Activated B cell treated with CpG ODN at 0.5 μM for 24 hours (primary cell): Measurements from ENCODE around the gene NGEF. TPM values are rescaled to one million over a fixed set of nuclear protein-coding genes. Genes with fewer than 3 reads are reported as not detected.

ENCODE experiments used
- ATAC-seq: fragments of 200-7000 bp; cut with Tn5 transposase; one replicate; pipeline ENCODE4 v1.10.0; 2021; ENCODE audit warnings: low read depth, mild to moderate bottlenecking, moderate library complexity
- CTCF ChIA-PET: fragments of 350-600 bp; sonication (Branson Sonifier 250); formaldehyde crosslinking; loops from one replicate; lab custom pipeline; 2021; ENCODE audit warnings: antibody characterized with exemption; lab: Charles Lee
- POLR2A ChIA-PET: fragments of 350-600 bp; sonication (Branson Sonifier 250); formaldehyde crosslinking; loops from one replicate; lab custom pipeline; 2021; ENCODE audit warnings: antibody characterized with exemption; lab: Charles Lee
- DNase-seq: peaks from one replicate; pipeline ENCODE4 v3.0.0; 2022
- H3K27ac Mint-ChIP-seq: one replicate; pipeline ENCODE4 v1.8.0; 2020; ENCODE audit warnings: mixed read lengths
- H3K27me3 Mint-ChIP-seq: one replicate; pipeline ENCODE4 v1.8.0; 2021; ENCODE audit warnings: mixed read lengths
- H3K36me3 Mint-ChIP-seq: one replicate; pipeline ENCODE4 v1.8.0; 2021; ENCODE audit warnings: low read depth, mixed read lengths
- H3K4me1 Mint-ChIP-seq: one replicate; pipeline ENCODE4 v1.8.0; 2021; ENCODE audit warnings: mixed read lengths
- H3K4me3 Mint-ChIP-seq: one replicate; pipeline ENCODE4 v1.8.0; 2020; ENCODE audit warnings: mild to moderate bottlenecking, mixed read lengths
- H3K9me3 Mint-ChIP-seq: one replicate; pipeline ENCODE4 v1.8.0; 2020; ENCODE audit warnings: mixed read lengths
- intact Hi-C: fragments of 100-400 bp; cut with micrococcal nuclease; formaldehyde crosslinking; loops from one replicate; pipeline ENCODE4 v1.15.1; 2024
- total RNA-seq: library from RNA; stranded (reverse); gene quantifications from 2 replicates; pipeline ENCODE4 v1.2.3, GENCODE V29; 2022
- TF ChIP-seq, protein P1 (sequence below): fragments of 200-600 bp; IDR thresholded peaks from one replicate; pipeline ENCODE4 v1.8.0; 2022; ENCODE audit warnings: antibody characterized with exemption, mild to moderate bottlenecking

Gene NGEF
- total RNA-seq, 1 donor from 2014 or later, result not detected

GRCh38 chr2:232863996-232864395, 149.1 kb downstream of the NGEF start:
- CTCF ChIA-PET, result no interaction called here
- POLR2A ChIA-PET, result no interaction called here
- H3K4me3 Mint-ChIP-seq, result no peak overlapping the region
- peaks cover 18% of the 10 kb centered on the region for H3K36me3 Mint-ChIP-seq
- intact Hi-C loops, result no loop called here
- no peaks in the 10 kb centered on the region for H3K4me1 Mint-ChIP-seq
- no peaks in the 10 kb centered on the region for H3K9me3 Mint-ChIP-seq
- TF ChIP-seq, protein P1, sequence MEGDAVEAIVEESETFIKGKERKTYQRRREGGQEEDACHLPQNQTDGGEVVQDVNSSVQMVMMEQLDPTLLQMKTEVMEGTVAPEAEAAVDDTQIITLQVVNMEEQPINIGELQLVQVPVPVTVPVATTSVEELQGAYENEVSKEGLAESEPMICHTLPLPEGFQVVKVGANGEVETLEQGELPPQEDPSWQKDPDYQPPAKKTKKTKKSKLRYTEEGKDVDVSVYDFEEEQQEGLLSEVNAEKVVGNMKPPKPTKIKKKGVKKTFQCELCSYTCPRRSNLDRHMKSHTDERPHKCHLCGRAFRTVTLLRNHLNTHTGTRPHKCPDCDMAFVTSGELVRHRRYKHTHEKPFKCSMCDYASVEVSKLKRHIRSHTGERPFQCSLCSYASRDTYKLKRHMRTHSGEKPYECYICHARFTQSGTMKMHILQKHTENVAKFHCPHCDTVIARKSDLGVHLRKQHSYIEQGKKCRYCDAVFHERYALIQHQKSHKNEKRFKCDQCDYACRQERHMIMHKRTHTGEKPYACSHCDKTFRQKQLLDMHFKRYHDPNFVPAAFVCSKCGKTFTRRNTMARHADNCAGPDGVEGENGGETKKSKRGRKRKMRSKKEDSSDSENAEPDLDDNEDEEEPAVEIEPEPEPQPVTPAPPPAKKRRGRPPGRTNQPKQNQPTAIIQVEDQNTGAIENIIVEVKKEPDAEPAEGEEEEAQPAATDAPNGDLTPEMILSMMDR, result no peak
- no peak for DNase-seq
- no peaks in the 10 kb centered on the region for H3K27me3 Mint-ChIP-seq
- ATAC-seq, result no peak
- H3K27ac Mint-ChIP-seq, result no peak overlapping the region

- H3K27me3 Mint-ChIP-seq, result no peaks in the 10 kb centered on the region
- ATAC-seq, result no peak
- ChIA-PET POLR2A (no interaction called here), CTCF (no interaction called here)
- no peak overlapping the region for H3K4me3 Mint-ChIP-seq
- H3K27ac Mint-ChIP-seq, result no peak overlapping the region
- TF ChIP-seq, protein P1, result no peak
- peaks cover 43% of the 10 kb centered on the region for H3K36me3 Mint-ChIP-seq
- no peaks in the 10 kb centered on the region for H3K4me1 Mint-ChIP-seq
- no peaks in the 10 kb centered on the region for H3K9me3 Mint-ChIP-seq
- intact Hi-C loops, result no loop called here
- no peak for DNase-seq
Measured at GRCh38 chr2:232861353-232861752, 151.7 kb downstream of the NGEF start.

DNA sequence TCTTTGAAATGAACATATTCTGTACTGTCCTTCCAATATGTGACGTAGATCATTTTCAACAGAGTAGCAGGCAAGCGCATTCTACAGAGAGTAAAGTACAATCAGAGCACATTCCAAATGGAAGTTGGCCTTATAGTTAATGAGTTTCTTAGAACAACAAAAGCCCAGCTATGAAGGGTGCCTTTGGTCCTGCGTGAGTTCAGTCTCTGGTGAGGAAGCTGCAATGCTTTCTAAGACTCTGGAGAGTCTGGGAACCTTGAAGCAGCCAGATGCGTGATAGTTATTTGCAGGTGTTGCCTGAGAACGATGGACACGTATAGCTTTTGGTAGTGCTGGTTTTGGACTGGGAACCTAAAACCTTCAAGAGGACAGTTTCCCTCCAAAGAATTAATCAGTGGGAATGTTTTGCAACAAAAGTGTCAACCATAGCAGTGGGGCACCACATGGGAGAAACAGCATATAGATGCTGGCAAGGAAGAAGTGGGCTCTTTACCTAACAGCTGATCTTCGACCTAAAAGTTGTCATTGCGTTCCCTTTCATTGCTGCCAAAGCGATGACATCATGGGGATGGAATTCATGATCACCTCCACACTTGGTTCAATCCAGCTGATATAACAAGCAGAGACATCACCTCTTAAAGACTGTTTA, 152.3 kb downstream of the NGEF start:
- intact Hi-C loops, result no loop called here
- ATAC-seq (no peak), DNase-seq (no peak)
- no peak overlapping the region for H3K4me3 Mint-ChIP-seq
- ChIA-PET CTCF (no interaction called here), POLR2A (interaction anchor here (0.5 kb wide), 1 partner anchor 24 kb away, joined by 9 read pairs; no protein-coding TSS in a partner anchor)
- no peaks in the 10 kb centered on the region for H3K27me3 Mint-ChIP-seq
- no peak overlapping the region for H3K27ac Mint-ChIP-seq
- no peaks in the 10 kb centered on the region for H3K4me1 Mint-ChIP-seq
- TF ChIP-seq, protein P1, result no peak
- no peaks in the 10 kb centered on the region for H3K9me3 Mint-ChIP-seq
- peaks cover 48% of the 10 kb centered on the region for H3K36me3 Mint-ChIP-seq

- ChIA-PET CTCF (interaction anchor here (1.1 kb wide), 1 partner anchor 194 kb away, joined by 3 read pairs; no protein-coding TSS in a partner anchor), POLR2A (no interaction called here)
- TF ChIP-seq, protein P1, result no peak
- no peak overlapping the region for H3K4me3 Mint-ChIP-seq
- DNase-seq, result no peak
- no peaks in the 10 kb centered on the region for H3K27me3 Mint-ChIP-seq
- intact Hi-C loops, result loop anchor here (10.0 kb wide), 1 partner anchor 525 kb away; no protein-coding TSS in a partner anchor
- H3K9me3 Mint-ChIP-seq, result no peaks in the 10 kb centered on the region
- H3K4me1 Mint-ChIP-seq, result no peaks in the 10 kb centered on the region
- ATAC-seq, result no peak
- H3K27ac Mint-ChIP-seq, result no peak overlapping the region
- H3K36me3 Mint-ChIP-seq, result peaks cover 58% of the 10 kb centered on the region
Measured at GRCh38 chr2:232859385-232859916, 153.6 kb downstream of the NGEF start.

GRCh38 chr2:232857158-232857563, 155.9 kb downstream of the NGEF start:
- CTCF ChIA-PET, result no interaction called here
- TF ChIP-seq, protein P1, result no peak
- Mint-ChIP-seq H3K27me3 (no peaks in the 10 kb centered on the region), H3K27ac (no peak overlapping the region), H3K4me1 (no peaks in the 10 kb centered on the region), H3K4me3 (no peak overlapping the region), H3K9me3 (no peaks in the 10 kb centered on the region), H3K36me3 (peaks cover 73% of the 10 kb centered on the region)
- POLR2A ChIA-PET, result no interaction called here
- DNase-seq, result no peak
- ATAC-seq, result no peak
- intact Hi-C loops, result loop anchor here (10.0 kb wide), 1 partner anchor 528 kb away; no protein-coding TSS in a partner anchor
